ENCODE measurements around the gene CERKL.
A peak's percentile ranks its signal among the peaks of the same experiment; 100 is the strongest.

CERKL gene

GRCh38 chr2:181619516-181619915 lies 37.4 kb downstream of the CERKL start:
- DNase-seq (ENCODE audit: insufficient read length) (no peak), FAIRE-seq (no peak)
- TF ChIP-seq TAF1 (IDR thresholded peaks at IDR 0.05; ENCODE audit: borderline replicate concordance, low read depth, low read length) (no peak), POLR2AphosphoS5 (IDR thresholded peaks at IDR 0.05; ENCODE audit: low read depth, low read length) (no peak), POLR2A (IDR thresholded peaks at IDR 0.05; ENCODE audit: low read depth, low read length) (no peak)

- no peak for FAIRE-seq
Observed at GRCh38 chr2:181616715-181617114, 40.2 kb downstream of the CERKL start.

GRCh38 chr2:181614874-181615638 lies 41.8 kb downstream of the CERKL start:
- no peak for DNase-seq (ENCODE audit: insufficient read length)
- TF ChIP-seq POLR2A (IDR thresholded peaks at IDR 0.05; ENCODE audit: low read depth, low read length) (no peak), POLR2AphosphoS5 (IDR thresholded peaks at IDR 0.05; ENCODE audit: low read depth, low read length) (no peak)
- FAIRE-seq: no peak

More at GRCh38 chr2:181616715-181617114, 40.2 kb downstream of the CERKL start:
- no peak for TF ChIP-seq TAF1 (IDR thresholded peaks at IDR 0.05; ENCODE audit: borderline replicate concordance, low read depth, low read length)
- no peak for TF ChIP-seq POLR2A (IDR thresholded peaks at IDR 0.05; ENCODE audit: low read depth, low read length)
- no peak for TF ChIP-seq POLR2AphosphoS5 (IDR thresholded peaks at IDR 0.05; ENCODE audit: low read depth, low read length)
- DNase-seq (ENCODE audit: insufficient read length): no peak

- TF ChIP-seq POLR2A (IDR thresholded peaks at IDR 0.05; ENCODE audit: low read depth, low read length) (no peak), TAF1 (IDR thresholded peaks at IDR 0.05; ENCODE audit: borderline replicate concordance, low read depth, low read length) (no peak), POLR2AphosphoS5 (IDR thresholded peaks at IDR 0.05; ENCODE audit: low read depth, low read length) (no peak)
- no peak for DNase-seq (ENCODE audit: insufficient read length)
- no peak for FAIRE-seq
Observed at GRCh38 chr2:181613241-181613640, 43.7 kb downstream of the CERKL start.

GRCh38 chr2:181607629-181608590 lies 49.0 kb downstream of the CERKL start:
- no peak for TF ChIP-seq TAF1 (IDR thresholded peaks at IDR 0.05; ENCODE audit: borderline replicate concordance, low read depth, low read length)
- TF ChIP-seq POLR2A (IDR thresholded peaks at IDR 0.05; ENCODE audit: low read depth, low read length): no peak
- TF ChIP-seq POLR2AphosphoS5 (IDR thresholded peaks at IDR 0.05; ENCODE audit: low read depth, low read length): no peak
- DNase-seq (ENCODE audit: insufficient read length): no peak
- FAIRE-seq: no peak

- no peak for FAIRE-seq
- no peak for TF ChIP-seq POLR2A (IDR thresholded peaks at IDR 0.05; ENCODE audit: low read depth, low read length)
- TF ChIP-seq TAF1 (IDR thresholded peaks at IDR 0.05; ENCODE audit: borderline replicate concordance, low read depth, low read length): no peak
- no peak for TF ChIP-seq POLR2AphosphoS5 (IDR thresholded peaks at IDR 0.05; ENCODE audit: low read depth, low read length)
- no peak for DNase-seq (ENCODE audit: insufficient read length)
Observed at GRCh38 chr2:181605889-181606837, 50.7 kb downstream of the CERKL start.

GRCh38 chr2:181602017-181602416 lies 54.9 kb downstream of the CERKL start:
- no peak for TF ChIP-seq TAF1 (IDR thresholded peaks at IDR 0.05; ENCODE audit: borderline replicate concordance, low read depth, low read length)
- TF ChIP-seq POLR2AphosphoS5 (IDR thresholded peaks at IDR 0.05; ENCODE audit: low read depth, low read length): no peak
- no peak for TF ChIP-seq POLR2A (IDR thresholded peaks at IDR 0.05; ENCODE audit: low read depth, low read length)
- no peak for FAIRE-seq
- no peak for DNase-seq (ENCODE audit: insufficient read length)

GRCh38 chr2:181596556-181596955 lies 60.3 kb downstream of the CERKL start:
- no peak for FAIRE-seq
- TF ChIP-seq POLR2AphosphoS5 (IDR thresholded peaks at IDR 0.05; ENCODE audit: low read depth, low read length) (no peak), TAF1 (IDR thresholded peaks at IDR 0.05; ENCODE audit: borderline replicate concordance, low read depth, low read length) (no peak), POLR2A (IDR thresholded peaks at IDR 0.05; ENCODE audit: low read depth, low read length) (no peak)
- DNase-seq (ENCODE audit: insufficient read length): no peak

- FAIRE-seq (peak; percentile 9), DNase-seq (ENCODE audit: insufficient read length) (no peak)
- TF ChIP-seq POLR2AphosphoS5 (IDR thresholded peaks at IDR 0.05; ENCODE audit: low read depth, low read length) (no peak), TAF1 (IDR thresholded peaks at IDR 0.05; ENCODE audit: borderline replicate concordance, low read depth, low read length) (no peak), POLR2A (IDR thresholded peaks at IDR 0.05; ENCODE audit: low read depth, low read length) (no peak)
Observed at GRCh38 chr2:181594322-181594721, 62.6 kb downstream of the CERKL start.

- DNase-seq (ENCODE audit: insufficient read length) (no peak), FAIRE-seq (no peak)
- TF ChIP-seq POLR2AphosphoS5 (IDR thresholded peaks at IDR 0.05; ENCODE audit: low read depth, low read length) (no peak), TAF1 (IDR thresholded peaks at IDR 0.05; ENCODE audit: borderline replicate concordance, low read depth, low read length) (no peak), POLR2A (IDR thresholded peaks at IDR 0.05; ENCODE audit: low read depth, low read length) (no peak)
Observed at GRCh38 chr2:181589779-181590178, 67.1 kb downstream of the CERKL start.

GRCh38 chr2:181588546-181588945 lies 68.4 kb downstream of the CERKL start:
- no peak for DNase-seq (ENCODE audit: insufficient read length)
- no peak for FAIRE-seq
- TF ChIP-seq TAF1 (IDR thresholded peaks at IDR 0.05; ENCODE audit: borderline replicate concordance, low read depth, low read length) (no peak), POLR2A (IDR thresholded peaks at IDR 0.05; ENCODE audit: low read depth, low read length) (no peak), POLR2AphosphoS5 (IDR thresholded peaks at IDR 0.05; ENCODE audit: low read depth, low read length) (no peak)

All from GM12892 (cell line).